Raji (cell line): ENCODE results near the gene KIAA1328.

Experiments
- POLR2A ChIP-seq: IDR thresholded peaks from 2 replicates; pipeline ENCODE4 v1.6.1; 2011; ENCODE audit warnings: low read depth, low read length, control low read depth; ENCODE audit not compliant: insufficient read depth

KIAA1328 gene

DNA sequence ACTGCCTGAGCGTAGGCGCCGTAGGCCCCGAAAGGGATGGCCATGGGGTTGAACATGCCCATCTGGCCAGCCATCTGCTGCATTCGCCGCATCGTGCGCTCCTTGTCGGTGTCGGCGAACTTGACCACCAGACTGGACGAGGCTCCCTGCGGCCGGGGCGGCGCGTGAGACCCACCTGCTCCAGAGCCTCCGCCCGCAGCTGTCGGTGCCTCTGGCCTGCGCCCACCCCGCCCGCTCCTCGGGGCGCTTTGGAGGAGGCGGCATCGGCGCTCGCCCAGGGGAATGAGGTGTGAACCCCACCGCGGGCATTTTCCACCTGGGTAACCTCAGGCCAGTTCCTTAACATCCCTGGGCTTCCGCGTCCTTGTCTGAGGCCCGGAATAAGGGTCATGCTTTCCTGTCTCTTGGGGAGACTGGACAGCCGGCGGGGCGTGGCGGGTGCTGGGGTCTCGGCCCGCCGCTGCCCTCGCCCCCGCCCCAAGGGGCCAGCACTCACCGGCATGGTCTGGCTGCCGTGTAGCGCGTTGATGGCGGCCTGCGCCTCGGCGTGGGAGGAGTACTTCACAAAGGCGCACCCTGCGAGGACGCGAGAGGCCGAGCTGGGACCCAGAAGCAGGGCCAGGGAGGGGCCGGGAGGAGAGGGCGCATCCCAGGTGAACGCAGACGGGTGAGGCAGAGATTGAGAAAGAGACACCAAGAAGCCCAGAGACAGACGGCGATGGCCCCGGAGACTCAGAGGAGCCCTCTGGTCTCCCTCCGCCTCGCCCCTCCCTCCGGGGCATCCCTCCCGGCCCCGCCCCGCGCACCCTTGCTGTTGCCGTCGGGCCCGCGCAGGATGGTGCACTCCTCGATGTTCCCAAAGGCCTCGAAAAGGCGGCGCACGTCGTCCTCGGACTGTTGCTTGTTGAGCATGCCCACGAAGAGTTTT lies 445.6 kb downstream of the KIAA1328 start:
- TF ChIP-seq POLR2A, result no peak

GRCh38 chr18:37275237-37275741 lies 446.4 kb downstream of the KIAA1328 start:
- no peak for TF ChIP-seq POLR2A

DNA sequence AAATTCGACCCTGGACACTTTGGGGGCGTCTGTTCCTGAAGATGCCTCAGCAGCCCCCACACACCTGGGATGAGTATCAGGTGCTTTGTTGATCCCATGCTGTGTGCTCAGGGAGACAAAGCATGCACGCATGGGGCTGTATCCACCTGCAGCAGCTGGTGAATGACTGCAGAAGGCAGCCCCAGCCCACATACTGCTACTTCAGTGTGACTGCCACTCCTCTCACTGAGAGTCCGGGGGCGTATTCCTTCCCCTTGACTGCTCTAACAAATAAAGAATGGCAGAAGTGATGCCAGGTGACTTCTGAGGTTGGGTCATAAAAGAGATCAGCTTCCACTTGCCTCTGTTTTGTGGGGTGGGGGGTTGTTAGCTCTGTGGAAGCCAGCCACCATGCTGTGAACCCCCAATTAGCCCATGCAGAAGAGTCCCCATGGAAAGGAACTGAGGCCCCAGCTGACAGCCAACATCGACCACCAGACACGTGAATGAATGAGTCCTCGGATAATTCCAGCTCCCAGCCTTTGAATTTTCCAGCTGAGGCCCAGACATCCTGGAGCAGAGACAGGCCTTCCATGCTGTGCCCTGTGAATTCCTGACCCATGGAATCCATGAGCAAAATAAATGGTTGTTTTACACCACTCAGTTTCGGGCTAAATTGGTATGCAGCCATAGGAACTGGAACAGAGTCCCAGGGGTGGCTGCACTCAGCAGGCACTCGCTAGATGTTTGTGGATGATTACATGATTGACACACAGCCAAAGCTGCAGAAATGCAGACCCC lies 447.4 kb downstream of the KIAA1328 start:
- TF ChIP-seq POLR2A, result no peak

DNA sequence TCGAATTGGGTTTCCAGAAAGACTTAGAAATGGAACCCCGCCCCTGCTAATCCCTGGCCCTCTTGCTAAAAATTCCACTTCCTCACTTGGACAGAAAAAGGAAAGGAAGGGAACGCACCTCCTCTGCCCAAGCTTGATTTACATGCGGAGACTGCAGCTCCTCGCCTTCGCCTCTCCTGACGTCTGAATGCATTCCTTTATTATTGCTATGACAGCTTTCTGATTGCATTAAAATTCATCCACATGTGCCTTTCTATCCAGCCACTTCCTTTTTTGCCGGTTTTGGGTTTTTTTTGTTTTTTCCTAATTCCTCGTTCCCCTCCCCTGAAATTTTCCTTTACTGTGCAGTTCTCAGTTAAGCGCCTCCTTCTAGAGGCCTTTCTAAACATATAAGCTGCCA lies 448.9 kb downstream of the KIAA1328 start:
- no peak for TF ChIP-seq POLR2A
